H1 (cell line): ENCODE data around the gene ST8SIA4. TPM values are rescaled to one million over a fixed set of nuclear protein-coding genes. Genes with fewer than 3 reads are reported as not detected.

Experiments used
- EP300 ChIP-seq, 2 experiments: IDR thresholded peaks; 1 replicate in 1 of 2; 2 replicates in 1 of 2; pipeline ENCODE4 v1.6.1; 2011 to 2012; ENCODE audit warnings: low read depth in 2 of 2, low read length in 2 of 2, mild to moderate bottlenecking in 2 of 2, borderline replicate concordance in 1 of 2, inconsistent platforms in 1 of 2, moderate library complexity in 1 of 2
- polyA plus RNA-seq, 7 experiments: library from polyadenylated mRNA; depleted of rRNA in 3 of 7; stranded (reverse) in 5 of 7; unstranded in 2 of 7; fragments of >200 nt in 5 of 7; fragments of 200-250 nt in 2 of 7; gene quantifications; 1 replicate in 5 of 7; 2 replicates in 1 of 7; 4 replicates in 1 of 7; pipeline versions ENCODE4 v1.2.1 to v1.2.3, GENCODE V29; 2011 to 2013; ENCODE audit warnings: missing spikeins in 2 of 7, mixed read lengths in 2 of 7
- total RNA-seq: library from RNA; stranded (reverse); fragmentation: NEBNext Ultra II Directional; extraction: Animal tissue kit (Norgen Biotek cat#: 25700); gene quantifications from 2 replicates; pipeline ENCODE4 v1.2.1, GENCODE V29; 2021
- TF ChIP-seq, protein P1 (sequence below): IDR thresholded peaks from 2 replicates; pipeline ENCODE4 v1.6.1; 2012; ENCODE audit warnings: low read length, inconsistent platforms
- TF ChIP-seq, protein P2 (sequence below): IDR thresholded peaks from 2 replicates; pipeline ENCODE4 v1.6.1; 2012; ENCODE audit warnings: inconsistent platforms

ST8SIA4 gene
- total and polyA plus RNA-seq, 2 of the 8 experiments (the other 6 are each of a cell fraction or from before 2014, with no cell fraction given) = 0.08 to 0.50 TPM

DNA sequence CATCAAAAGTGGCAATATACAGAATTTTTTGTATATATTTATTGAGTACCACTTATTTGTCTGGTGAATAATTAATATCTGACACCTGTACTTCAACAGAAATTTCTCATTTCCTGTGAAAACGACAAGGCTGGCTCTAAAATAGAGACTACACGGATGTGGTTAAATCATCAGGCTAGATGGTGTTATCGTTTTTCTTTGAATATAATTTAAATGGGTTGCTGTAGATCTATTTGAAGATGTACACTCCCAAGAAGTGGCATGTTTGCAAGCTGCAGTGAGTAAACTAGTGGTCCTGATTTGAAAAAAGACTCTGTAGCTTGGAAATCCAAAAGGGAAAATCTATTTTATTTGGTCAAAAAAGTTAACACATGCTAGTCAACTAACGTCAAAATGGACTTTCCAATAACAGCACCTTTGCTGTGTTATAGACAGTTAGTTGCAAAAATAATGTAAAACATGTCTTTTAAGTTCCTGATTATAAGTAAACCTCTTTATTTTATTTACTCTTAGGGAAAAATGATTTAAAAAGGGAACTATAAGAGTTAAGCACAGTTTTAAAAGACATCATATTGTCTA, 13.8 kb downstream of the ST8SIA4 start (continued):
- TF ChIP-seq, protein P1, sequence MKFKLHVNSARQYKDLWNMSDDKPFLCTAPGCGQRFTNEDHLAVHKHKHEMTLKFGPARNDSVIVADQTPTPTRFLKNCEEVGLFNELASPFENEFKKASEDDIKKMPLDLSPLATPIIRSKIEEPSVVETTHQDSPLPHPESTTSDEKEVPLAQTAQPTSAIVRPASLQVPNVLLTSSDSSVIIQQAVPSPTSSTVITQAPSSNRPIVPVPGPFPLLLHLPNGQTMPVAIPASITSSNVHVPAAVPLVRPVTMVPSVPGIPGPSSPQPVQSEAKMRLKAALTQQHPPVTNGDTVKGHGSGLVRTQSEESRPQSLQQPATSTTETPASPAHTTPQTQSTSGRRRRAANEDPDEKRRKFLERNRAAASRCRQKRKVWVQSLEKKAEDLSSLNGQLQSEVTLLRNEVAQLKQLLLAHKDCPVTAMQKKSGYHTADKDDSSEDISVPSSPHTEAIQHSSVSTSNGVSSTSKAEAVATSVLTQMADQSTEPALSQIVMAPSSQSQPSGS = no peak
- TF ChIP-seq, protein P2, sequence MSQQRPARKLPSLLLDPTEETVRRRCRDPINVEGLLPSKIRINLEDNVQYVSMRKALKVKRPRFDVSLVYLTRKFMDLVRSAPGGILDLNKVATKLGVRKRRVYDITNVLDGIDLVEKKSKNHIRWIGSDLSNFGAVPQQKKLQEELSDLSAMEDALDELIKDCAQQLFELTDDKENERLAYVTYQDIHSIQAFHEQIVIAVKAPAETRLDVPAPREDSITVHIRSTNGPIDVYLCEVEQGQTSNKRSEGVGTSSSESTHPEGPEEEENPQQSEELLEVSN = no peak
- TF ChIP-seq EP300 (IDR thresholded peaks at IDR 0.05; ENCODE audit: borderline replicate concordance in 1 of 2, low read depth in 2 of 2, low read length in 2 of 2) = no peak
- TF ChIP-seq, all 59 proteins: peak for 0
